Measurements from ENCODE around the gene FARP1.

Gene FARP1

GRCh38 chr13:98233127-98233526 is 90.2 kb downstream of the FARP1 start:
- no peak for DNase-seq

GRCh38 chr13:98234348-98234747 is 91.5 kb downstream of the FARP1 start:
- no peak for DNase-seq

GRCh38 chr13:98236197-98236596 is 93.3 kb downstream of the FARP1 start:
- no peak for DNase-seq

GRCh38 chr13:98237331-98237730 is 94.4 kb downstream of the FARP1 start:
- DNase-seq = no peak

GRCh38 chr13:98239162-98240076 is 96.5 kb downstream of the FARP1 start:
- DNase-seq = no peak

GRCh38 chr13:98240135-98240534 is 97.2 kb downstream of the FARP1 start:
- DNase-seq = no peak

GRCh38 chr13:98240974-98241373 is 98.1 kb downstream of the FARP1 start:
- no peak for DNase-seq

GRCh38 chr13:98241976-98242375 is 99.1 kb downstream of the FARP1 start:
- DNase-seq = no peak

GRCh38 chr13:98242403-98242802 is 99.5 kb downstream of the FARP1 start:
- no peak for DNase-seq

GRCh38 chr13:98243929-98244272 is 101.0 kb downstream of the FARP1 start:
- DNase-seq = no peak

GRCh38 chr13:98246538-98247172 is 103.8 kb downstream of the FARP1 start:
- DNase-seq = no peak

- no peak for DNase-seq
Measured at GRCh38 chr13:98251708-98252107, 108.8 kb downstream of the FARP1 start.

GRCh38 chr13:98252931-98253470 is 110.1 kb downstream of the FARP1 start:
- no peak for DNase-seq

GRCh38 chr13:98253526-98253925 is 110.6 kb downstream of the FARP1 start:
- no peak for DNase-seq

GRCh38 chr13:98254513-98254912 is 111.6 kb downstream of the FARP1 start:
- DNase-seq = no peak

GRCh38 chr13:98258226-98258625 is 115.3 kb downstream of the FARP1 start:
- no peak for DNase-seq

- DNase-seq = no peak
Measured at GRCh38 chr13:98260357-98261164, 117.7 kb downstream of the FARP1 start.

GRCh38 chr13:98261165-98261702 is 118.3 kb downstream of the FARP1 start:
- DNase-seq = no peak

- no peak for DNase-seq
Measured at GRCh38 chr13:98262292-98262691, 119.4 kb downstream of the FARP1 start.

GRCh38 chr13:98263841-98264240 is 120.9 kb downstream of the FARP1 start:
- no peak for DNase-seq

- no peak for DNase-seq
Measured at GRCh38 chr13:98264877-98265276, 122.0 kb downstream of the FARP1 start.

- no peak for DNase-seq
Measured at GRCh38 chr13:98265692-98266551, 123.0 kb downstream of the FARP1 start.
